Measurements from ENCODE around the gene C1orf87.

The C1orf87 gene

GRCh38 chr1:60063561-60063960 lies 10.0 kb downstream of the C1orf87 start:
- no peak for DNase-seq (ENCODE audit: low spot score)

- DNase-seq (ENCODE audit: low spot score), result no peak
These were observed 14.1 kb downstream of the C1orf87 start for GRCh38 chr1:60059468-60059867.

GRCh38 chr1:60055336-60055735 lies 18.2 kb downstream of the C1orf87 start:
- no peak for DNase-seq (ENCODE audit: low spot score)

- DNase-seq (ENCODE audit: low spot score), result no peak
These were observed 19.2 kb downstream of the C1orf87 start for GRCh38 chr1:60054374-60054773.

GRCh38 chr1:60052601-60053000 lies 21.0 kb downstream of the C1orf87 start:
- DNase-seq (ENCODE audit: low spot score), result no peak

GRCh38 chr1:60051191-60051590 lies 22.4 kb downstream of the C1orf87 start:
- DNase-seq (ENCODE audit: low spot score), result no peak

- DNase-seq (ENCODE audit: low spot score), result no peak
These were observed 24.4 kb downstream of the C1orf87 start for GRCh38 chr1:60049188-60049587.

- no peak for DNase-seq (ENCODE audit: low spot score)
These were observed 28.7 kb downstream of the C1orf87 start for GRCh38 chr1:60044881-60045280.

GRCh38 chr1:60041783-60042182 lies 31.8 kb downstream of the C1orf87 start:
- no peak for DNase-seq (ENCODE audit: low spot score)

GRCh38 chr1:60037669-60038068 lies 35.9 kb downstream of the C1orf87 start:
- no peak for DNase-seq (ENCODE audit: low spot score)

- no peak for DNase-seq (ENCODE audit: low spot score)
These were observed 36.6 kb downstream of the C1orf87 start for GRCh38 chr1:60036856-60037460.

- no peak for DNase-seq (ENCODE audit: low spot score)
These were observed 37.6 kb downstream of the C1orf87 start for GRCh38 chr1:60035921-60036320.

GRCh38 chr1:60034999-60035398 lies 38.6 kb downstream of the C1orf87 start:
- DNase-seq (ENCODE audit: low spot score), result no peak

GRCh38 chr1:60033066-60033465 lies 40.5 kb downstream of the C1orf87 start:
- DNase-seq (ENCODE audit: low spot score), result no peak

GRCh38 chr1:60031146-60031545 lies 42.4 kb downstream of the C1orf87 start:
- DNase-seq (ENCODE audit: low spot score), result no peak

- no peak for DNase-seq (ENCODE audit: low spot score)
These were observed 48.0 kb downstream of the C1orf87 start for GRCh38 chr1:60025552-60025951.

GRCh38 chr1:60017508-60018205 lies 55.9 kb downstream of the C1orf87 start:
- DNase-seq (ENCODE audit: low spot score), result no peak

- DNase-seq (ENCODE audit: low spot score), result no peak
These were observed 62.9 kb downstream of the C1orf87 start for GRCh38 chr1:60010690-60011089.

GRCh38 chr1:60008500-60008899 lies 65.1 kb downstream of the C1orf87 start:
- DNase-seq (ENCODE audit: low spot score), result no peak

- DNase-seq (ENCODE audit: low spot score), result no peak
These were observed 72.9 kb downstream of the C1orf87 start for GRCh38 chr1:60000625-60001024.

GRCh38 chr1:59999746-60000145 lies 73.8 kb downstream of the C1orf87 start:
- no peak for DNase-seq (ENCODE audit: low spot score)

- no peak for DNase-seq (ENCODE audit: low spot score)
These were observed 74.6 kb downstream of the C1orf87 start for GRCh38 chr1:59999006-59999405.

GRCh38 chr1:59997479-59998115 lies 76.0 kb downstream of the C1orf87 start:
- DNase-seq (ENCODE audit: low spot score), result no peak
